GM12878 (cell line): Measurements from ENCODE around the gene ITSN1.

ENCODE experiments used
- ATF7 ChIP-seq: fragments of 450-650 bp; IDR thresholded peaks from 2 replicates; pipeline ENCODE4 v1.6.1; 2016; ENCODE audit warnings: low read depth, mild to moderate bottlenecking
- BRCA1 ChIP-seq: IDR thresholded peaks from 2 replicates; pipeline ENCODE4 v1.6.1; 2011; ENCODE audit warnings: low read depth, low read length, improper control_type of control experiment
- GABPA ChIP-seq: IDR thresholded peaks from 2 replicates; pipeline ENCODE4 v1.6.1; 2014; ENCODE audit warnings: antibody characterized with exemption, low read depth, mild to moderate bottlenecking, inconsistent platforms
- HDGF ChIP-seq: fragments of 450-650 bp; IDR thresholded peaks from 2 replicates; pipeline ENCODE4 v1.6.1; 2016; ENCODE audit warnings: antibody characterized with exemption
- PAX8 ChIP-seq: fragments of 450-650 bp; IDR thresholded peaks from 2 replicates; pipeline ENCODE4 v1.6.1; 2017; ENCODE audit warnings: mild to moderate bottlenecking, moderate library complexity
- RCOR1 ChIP-seq: conservative IDR thresholded peaks from 2 replicates; pipeline ENCODE4 v1.6.1; 2012; ENCODE audit warnings: low read depth, low read length, improper control_type of control experiment
- YY1 ChIP-seq: IDR thresholded peaks from 2 replicates; pipeline ENCODE4 v1.6.1; 2011; ENCODE audit warnings: low read depth, mild to moderate bottlenecking, low read length
- ZNF592 ChIP-seq: fragments of 450-650 bp; IDR thresholded peaks from 2 replicates; pipeline ENCODE4 v1.6.1; 2017; ENCODE audit warnings: mild to moderate bottlenecking, moderate library complexity
- TF ChIP-seq, protein P1 (sequence below), 3 experiments: IDR thresholded peaks in 2 of 3; conservative IDR thresholded peaks in 1 of 3; 2 replicates each; pipeline ENCODE4 v1.5.1; 2011; ENCODE audit warnings: low read depth in 3 of 3, low read length in 3 of 3, mild to moderate bottlenecking in 3 of 3, control low read depth in 2 of 3, moderate library complexity in 2 of 3, inconsistent platforms in 1 of 3, mixed read lengths in 1 of 3; ENCODE audit not compliant: control insufficient read depth in 2 of 3, insufficient read depth in 1 of 3; ENCODE audit errors: extremely low read depth in 1 of 3

GRCh38 chr21:33755354-33755753 is 113.1 kb downstream of the ITSN1 start:
- TF ChIP-seq, protein P1, sequence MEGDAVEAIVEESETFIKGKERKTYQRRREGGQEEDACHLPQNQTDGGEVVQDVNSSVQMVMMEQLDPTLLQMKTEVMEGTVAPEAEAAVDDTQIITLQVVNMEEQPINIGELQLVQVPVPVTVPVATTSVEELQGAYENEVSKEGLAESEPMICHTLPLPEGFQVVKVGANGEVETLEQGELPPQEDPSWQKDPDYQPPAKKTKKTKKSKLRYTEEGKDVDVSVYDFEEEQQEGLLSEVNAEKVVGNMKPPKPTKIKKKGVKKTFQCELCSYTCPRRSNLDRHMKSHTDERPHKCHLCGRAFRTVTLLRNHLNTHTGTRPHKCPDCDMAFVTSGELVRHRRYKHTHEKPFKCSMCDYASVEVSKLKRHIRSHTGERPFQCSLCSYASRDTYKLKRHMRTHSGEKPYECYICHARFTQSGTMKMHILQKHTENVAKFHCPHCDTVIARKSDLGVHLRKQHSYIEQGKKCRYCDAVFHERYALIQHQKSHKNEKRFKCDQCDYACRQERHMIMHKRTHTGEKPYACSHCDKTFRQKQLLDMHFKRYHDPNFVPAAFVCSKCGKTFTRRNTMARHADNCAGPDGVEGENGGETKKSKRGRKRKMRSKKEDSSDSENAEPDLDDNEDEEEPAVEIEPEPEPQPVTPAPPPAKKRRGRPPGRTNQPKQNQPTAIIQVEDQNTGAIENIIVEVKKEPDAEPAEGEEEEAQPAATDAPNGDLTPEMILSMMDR (IDR thresholded peaks at IDR 0.05 in 2 of 3, conservative IDR thresholded peaks at IDR 0.05 in 1 of 3; ENCODE audit: control insufficient read depth in 2 of 3, extremely low read depth in 1 of 3, insufficient read depth in 1 of 3, low read depth in 3 of 3, low read length in 3 of 3), result no peak
- TF ChIP-seq PAX8 (no peak), ZNF592 (no peak), YY1 (no peak), BRCA1 (no peak), ATF7 (no peak), GABPA (no peak), HDGF (no peak), RCOR1 (no peak)
